GM19468 (cell line): Measurements from ENCODE around the gene ALDH18A1.
"Not testable (repeated sequence)": the region's sequence is repeated elsewhere in the genome, so short reads cannot be mapped to it uniquely, and the experiment has no call there.

Experiments
- ATAC-seq: cut with Tn5 transposase; IDR thresholded peaks from one replicate; pipeline ENCODE4 v1.9.1; 2021; ENCODE audit warnings: mild to moderate bottlenecking, moderate library complexity, moderate number of reproducible peaks; ENCODE audit not compliant: unreplicated experiment; ENCODE audit errors: extremely low read depth

Gene ALDH18A1

DNA sequence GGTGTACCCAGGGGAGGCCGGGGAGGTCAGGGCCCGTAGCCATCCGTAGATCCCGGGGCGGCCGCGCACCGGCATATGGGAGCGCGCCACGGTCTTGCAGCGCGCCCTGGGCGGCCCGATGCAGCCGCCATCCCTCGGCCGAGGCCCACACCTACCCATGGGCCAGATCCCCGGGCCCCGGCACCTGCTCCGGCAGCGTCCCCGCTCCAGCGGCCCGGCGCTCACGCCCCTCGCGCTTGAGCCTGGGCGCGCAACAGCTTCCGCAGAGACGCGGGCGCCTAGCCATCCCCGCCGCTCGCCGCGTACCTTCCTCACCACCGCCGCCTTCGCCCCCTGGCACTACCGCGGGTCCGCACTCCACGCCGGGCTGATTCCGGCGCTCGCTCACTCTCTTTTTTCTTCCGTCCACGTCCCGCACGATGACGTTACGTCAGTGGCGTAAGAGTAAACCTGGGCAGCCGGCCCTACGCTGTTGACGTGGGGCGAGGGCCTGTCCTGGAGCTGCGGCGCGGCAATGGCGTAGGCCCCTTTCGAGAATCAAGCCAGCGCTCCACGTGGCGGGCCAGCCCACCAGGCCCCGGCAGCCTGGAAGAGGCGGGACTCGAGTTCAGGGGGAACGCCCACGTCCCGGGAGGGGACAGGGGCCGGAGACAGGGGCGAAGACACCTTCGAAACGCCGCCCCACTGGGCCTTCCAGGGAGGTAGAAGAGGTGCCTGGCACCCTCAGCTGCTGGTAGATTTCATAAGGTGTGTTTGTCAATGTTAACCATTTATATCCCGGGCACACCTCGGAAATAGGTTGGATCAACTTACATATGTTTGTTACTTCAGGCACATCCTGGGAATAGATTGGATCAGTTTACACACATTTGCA lies at the start of gene ALDH18A1:
Gene ALDH18A1 (minus strand): TSS at position 421 of the 874 bp plus-strand sequence. CDS start 3,334 bp downstream, outside the sequence.
- peak; percentile 92 for ATAC-seq

DNA sequence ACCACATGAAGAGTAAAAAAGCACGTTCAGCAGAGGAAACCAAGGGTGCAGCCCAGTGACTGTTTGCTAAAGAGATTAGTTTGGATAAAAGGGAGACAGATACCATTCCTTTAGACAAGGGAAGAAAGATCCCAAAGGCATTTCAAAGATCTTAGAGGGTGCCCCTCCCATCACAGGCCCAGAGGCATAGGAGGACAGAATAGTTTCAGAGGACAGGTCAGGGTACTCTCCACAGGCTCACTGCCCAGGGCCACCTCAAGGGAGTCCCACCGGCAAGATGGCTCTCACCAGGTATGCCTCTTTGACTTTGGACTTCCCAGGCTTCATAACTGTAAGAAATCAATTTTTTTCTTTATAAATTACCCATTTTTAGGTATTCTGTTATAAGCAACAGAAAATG lies 41.9 kb upstream of the ALDH18A1 start:
- no peak for ATAC-seq

DNA sequence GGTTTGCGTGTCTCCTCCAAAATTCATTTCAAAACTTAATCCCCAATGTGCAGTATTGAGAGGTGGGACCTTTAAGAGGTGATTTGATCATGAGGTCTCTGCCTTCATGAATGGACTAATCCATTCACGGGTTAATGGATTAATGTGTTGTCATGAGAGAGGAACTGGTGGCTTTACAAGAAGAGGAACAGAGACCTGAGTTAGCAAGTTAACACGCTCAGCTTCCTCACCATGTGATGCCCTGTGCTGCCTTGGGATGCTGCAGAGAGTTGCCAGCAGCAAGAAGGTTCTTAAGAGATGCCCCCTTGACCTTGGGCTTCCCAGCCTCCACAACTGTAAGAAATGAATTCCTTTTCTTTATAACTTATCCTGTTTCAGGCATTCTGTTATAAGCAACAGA lies 40.9 kb upstream of the ALDH18A1 start:
- ATAC-seq = peak; percentile 24

DNA sequence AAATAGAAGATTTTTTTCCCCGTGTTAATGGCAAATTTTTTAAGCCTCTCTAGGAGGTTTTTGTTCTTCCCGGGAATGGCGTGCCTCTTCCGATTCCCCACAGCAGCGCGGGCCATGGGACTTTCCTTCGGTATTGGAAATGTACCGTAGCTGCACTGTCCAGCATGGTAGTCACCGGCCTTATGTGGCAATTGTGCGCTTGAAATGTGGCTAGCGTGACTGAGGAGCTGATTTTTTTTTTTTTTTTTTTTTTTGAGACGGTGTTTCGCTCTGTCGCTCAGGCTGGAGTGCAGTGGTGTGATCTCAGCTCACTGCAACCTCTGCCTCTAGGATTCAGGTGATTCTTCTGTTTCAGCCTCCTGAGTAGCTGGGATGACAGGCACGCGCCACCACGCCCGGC lies 38.2 kb upstream of the ALDH18A1 start:
- ATAC-seq = no peak

- ATAC-seq = peak; percentile 97
Measured at GRCh38 chr10:95693668-95694534, 37.4 kb upstream of the ALDH18A1 start, which contains the start of gene TCTN3. TSS of gene TCTN3 (minus strand) at chr10:95693927. CDS start at chr10:95693899, 28 bp downstream.

- no peak for ATAC-seq
Measured at GRCh38 chr10:95693071-95693667, 36.7 kb upstream of the ALDH18A1 start.

GRCh38 chr10:95691281-95691680 lies 34.8 kb upstream of the ALDH18A1 start:
- ATAC-seq = no peak

DNA sequence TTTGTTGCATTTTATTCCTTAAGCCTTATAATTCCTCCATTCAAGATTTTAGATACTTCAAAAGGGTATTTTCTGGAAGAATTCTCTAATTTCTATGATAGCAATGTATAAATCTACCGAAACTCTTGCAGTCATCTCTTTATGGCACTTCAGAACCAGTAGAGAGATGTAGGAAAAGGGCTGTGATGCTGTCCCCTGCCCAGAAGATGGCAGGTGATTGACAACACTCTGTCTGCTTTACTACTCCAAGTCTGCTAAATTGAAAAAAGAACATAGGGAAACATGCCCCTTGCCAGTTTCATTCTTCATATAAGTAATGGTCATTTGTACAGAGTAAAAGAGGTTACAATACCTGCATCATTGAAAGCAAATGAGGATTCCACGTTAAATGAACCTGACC lies 32.1 kb upstream of the ALDH18A1 start:
- ATAC-seq = no peak

GRCh38 chr10:95683966-95684365 lies 27.5 kb upstream of the ALDH18A1 start:
- ATAC-seq = no peak

- ATAC-seq = no peak
Measured at GRCh38 chr10:95675403-95676116, 19.0 kb upstream of the ALDH18A1 start.

DNA sequence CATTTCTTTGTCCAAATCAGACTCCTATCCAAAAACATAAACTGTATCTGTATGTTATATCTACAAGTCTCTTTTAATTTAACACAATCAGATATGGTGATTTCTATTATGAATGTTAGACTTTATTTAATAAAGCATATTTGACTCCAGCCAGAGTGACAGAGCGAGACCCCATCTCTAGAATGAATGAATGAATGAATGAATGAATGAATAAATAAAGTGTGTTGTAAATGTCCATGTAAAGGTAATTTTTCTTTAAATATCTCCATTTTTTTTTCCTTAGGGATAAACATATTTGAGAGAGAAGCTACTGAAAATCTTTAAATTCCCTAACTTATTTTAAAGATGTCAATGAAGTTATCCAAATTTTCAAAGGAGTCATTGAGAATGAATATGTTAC lies 18.1 kb upstream of the ALDH18A1 start:
- no peak for ATAC-seq

DNA sequence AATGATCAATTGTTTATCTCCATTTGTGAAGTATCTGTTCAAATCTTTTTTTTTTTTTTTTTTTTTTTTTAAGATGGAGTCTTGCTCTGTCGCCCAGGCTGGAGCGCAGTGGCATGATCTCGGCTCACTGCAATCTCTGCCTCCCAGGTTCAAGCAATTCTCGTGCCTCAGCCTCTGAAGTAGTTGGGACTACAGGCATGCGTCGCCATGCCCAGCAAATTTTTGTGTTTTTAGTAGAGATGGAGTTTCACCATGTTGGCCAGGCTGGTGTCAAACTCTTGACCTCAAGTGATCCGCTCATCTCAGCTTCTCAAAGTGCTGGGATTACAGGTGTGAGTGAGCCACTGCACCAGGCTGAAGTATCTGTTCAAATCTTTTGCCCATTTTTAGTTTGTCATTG lies 16.1 kb upstream of the ALDH18A1 start:
- ATAC-seq = not testable (repeated sequence)

- ATAC-seq = no peak
Measured at GRCh38 chr10:95664543-95664942, 8.0 kb upstream of the ALDH18A1 start.

- ATAC-seq = no peak
Measured at GRCh38 chr10:95663496-95663895, 7.0 kb upstream of the ALDH18A1 start.

DNA sequence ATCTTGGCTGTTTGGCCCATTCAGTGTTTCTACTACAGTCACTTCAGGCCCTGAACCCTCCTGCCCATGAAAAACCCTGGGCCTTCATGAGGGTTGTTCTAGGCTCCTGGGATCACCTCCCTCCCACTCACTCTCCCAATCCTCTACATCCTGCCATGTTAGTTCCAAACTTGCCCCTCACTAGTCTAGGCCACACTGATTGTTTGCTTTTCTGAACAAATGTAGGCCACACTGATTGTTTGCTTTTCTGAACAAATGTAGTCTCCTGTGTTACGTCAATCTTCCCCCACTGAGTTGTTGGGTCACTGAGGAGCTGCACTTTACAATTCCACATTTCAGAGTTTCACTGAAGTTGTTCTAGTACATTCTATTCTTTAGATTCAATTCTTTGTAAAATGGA lies 5.3 kb upstream of the ALDH18A1 start:
- no peak for ATAC-seq

- ATAC-seq = no peak
Measured at GRCh38 chr10:95660283-95660682, 3.8 kb upstream of the ALDH18A1 start.

- ATAC-seq = no peak
Measured at GRCh38 chr10:95657250-95657649, 739 bp upstream of the ALDH18A1 start.

DNA sequence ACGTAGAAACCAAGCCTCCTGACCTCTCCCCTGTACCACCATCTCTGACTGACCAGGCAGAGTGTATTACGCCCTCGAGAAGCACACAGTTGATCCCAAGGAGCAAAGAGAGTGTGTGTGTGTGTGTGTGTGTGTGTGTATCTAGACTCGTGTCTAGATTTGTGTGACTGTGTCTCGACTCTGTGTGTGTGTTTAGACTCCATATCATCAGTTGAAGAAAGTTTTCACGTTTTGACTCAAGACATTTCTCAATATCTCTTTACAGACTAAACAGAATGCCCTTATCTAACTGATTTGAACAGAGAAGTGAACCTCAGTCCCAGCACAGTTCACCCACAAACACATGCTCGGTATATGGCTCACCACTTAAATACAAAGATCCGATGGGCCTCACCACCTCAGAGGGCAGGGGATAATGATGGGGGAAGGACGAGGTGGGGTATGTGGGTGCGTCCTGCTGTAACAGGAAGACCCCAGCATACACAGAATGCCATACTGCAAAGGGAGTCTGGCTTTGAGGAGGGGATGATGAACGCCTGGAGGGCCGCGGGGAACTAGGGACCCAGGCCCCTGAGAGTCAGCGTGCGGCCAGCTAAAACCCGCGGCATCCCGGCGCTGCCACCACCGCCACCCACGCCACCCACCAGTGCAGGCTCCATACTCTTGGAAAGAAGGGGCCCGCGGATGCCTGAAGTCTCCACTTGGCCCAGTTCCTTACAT lies 780 bp downstream of the ALDH18A1 start:
- no peak for ATAC-seq

DNA sequence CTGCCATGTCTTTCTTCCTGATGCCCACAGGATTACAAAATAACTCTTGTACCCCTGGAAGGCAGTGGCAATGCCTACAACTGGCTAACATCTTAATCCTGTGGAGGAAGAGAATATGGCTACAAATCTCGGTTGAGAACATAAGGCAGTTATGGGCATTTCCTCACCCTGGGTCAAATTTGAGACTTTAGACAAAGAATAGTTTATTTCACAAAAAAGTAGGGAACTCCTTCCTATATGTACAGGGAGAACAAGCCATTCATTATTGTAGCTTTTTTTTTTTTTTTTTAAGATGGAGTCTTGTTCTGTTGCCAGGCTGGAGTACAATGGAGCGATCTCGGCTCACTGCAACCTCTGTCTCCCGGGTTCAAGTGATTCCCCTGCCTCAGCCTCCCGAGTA lies 2.6 kb downstream of the ALDH18A1 start:
- no peak for ATAC-seq
